Spleen (tissue), 7 donors: ENCODE measurements around the gene MBD3L5.
"Not testable (repeated sequence)": the region's sequence is repeated elsewhere in the genome, so short reads cannot be mapped to it uniquely, and the experiment has no call there.

Source experiments
- CTCF ChIP-seq, 11 experiments: fragments of 200-600 bp in 7 of 11; fragments of 450-650 bp in 4 of 11; sonication (generic) in 4 of 11; IDR thresholded peaks in 8 of 11; conservative IDR thresholded peaks in 3 of 11; 1 replicate in 7 of 11; 2 replicates in 4 of 11; pipeline versions ENCODE4 v1.4.0 to v1.8.0; 2016 to 2021; ENCODE audit warnings: antibody characterized with exemption in 11 of 11, inconsistent platforms in 4 of 11, mild to moderate bottlenecking in 1 of 11
- POLR2A ChIP-seq, 3 donors: fragments of 450-650 bp; IDR thresholded peaks; one replicate each; pipeline ENCODE4 v1.5.1; 2017; ENCODE audit warnings: antibody characterized with exemption in 3 of 3, mild to moderate bottlenecking in 1 of 3
- POLR2AphosphoS5 ChIP-seq, 3 donors: sonication (generic); formaldehyde crosslinking; IDR thresholded peaks; one replicate each; pipeline ENCODE4 v1.5.1; 2017; ENCODE audit warnings: antibody characterized with exemption in 3 of 3
- donor health status: DM: no; HTN: no; CAD: no; lungs with moderate emphysema.
- donor health status: DM: no; HTN: no; CAD: no.
- donor health status: DM: no; HTN: no; CAD: no.

GRCh38 chr19:7055679-7056078, 25.3 kb downstream of the MBD3L5 start:
- TF ChIP-seq CTCF (IDR thresholded peaks at IDR 0.05 in 8 of 11, conservative IDR thresholded peaks at IDR 0.05 in 3 of 11); POLR2A (IDR thresholded peaks at IDR 0.05); POLR2AphosphoS5 (IDR thresholded peaks at IDR 0.05): not testable (repeated sequence)
